ENCODE measurements around the gene POLE2.

POLE2 gene

DNA sequence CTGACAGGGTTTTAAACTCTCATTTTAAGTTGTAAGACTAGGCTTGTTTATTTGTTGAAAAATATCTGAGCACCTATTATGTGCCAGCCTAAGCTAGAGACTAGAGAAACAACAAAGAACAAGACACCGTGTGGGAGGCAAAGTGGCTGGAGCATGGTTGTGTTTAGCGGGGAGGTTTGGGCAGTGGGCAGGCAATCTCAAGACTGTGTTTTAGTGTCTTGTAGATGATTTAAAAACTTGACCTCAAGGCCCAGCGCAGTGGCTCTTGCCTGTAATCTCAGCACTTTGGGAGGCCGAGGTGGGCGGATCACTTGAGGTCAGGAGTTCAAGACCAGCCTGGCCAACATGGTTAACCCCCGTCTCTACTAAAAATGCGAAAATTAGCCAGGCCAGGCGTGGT is 75.3 kb downstream of the POLE2 start:
- no peaks in the 10 kb centered on the region for H3K27me3 ChIP-seq (replicated peaks; ENCODE audit: control insufficient read depth, insufficient read depth, low read length)
- H3K9ac ChIP-seq (ENCODE audit: low read length): no peak overlapping the region
- no peaks in the 10 kb centered on the region for H3K9me3 ChIP-seq (ENCODE audit: control insufficient read depth, low read length)
- no peak overlapping the region for H3K4me3 ChIP-seq (ENCODE audit: low read length)
- peaks cover 11% of the 10 kb centered on the region for H3K4me1 ChIP-seq (ENCODE audit: control insufficient read depth, insufficient read depth, low read length)
- no peak for DNase-seq (ENCODE audit: low read depth)
- H3K36me3 ChIP-seq (ENCODE audit: control insufficient read depth, insufficient read depth, low read length, severe bottlenecking): peaks cover 8% of the 10 kb centered on the region

GRCh38 chr14:49612251-49612650 is 75.8 kb downstream of the POLE2 start:
- no peak for DNase-seq (ENCODE audit: low read depth)
- H3K27me3 ChIP-seq (replicated peaks; ENCODE audit: control insufficient read depth, insufficient read depth, low read length): no peaks in the 10 kb centered on the region
- peaks cover 4% of the 10 kb centered on the region for H3K36me3 ChIP-seq (ENCODE audit: control insufficient read depth, insufficient read depth, low read length, severe bottlenecking)
- H3K4me1 ChIP-seq (ENCODE audit: control insufficient read depth, insufficient read depth, low read length): peaks cover 6% of the 10 kb centered on the region
- no peak overlapping the region for H3K9ac ChIP-seq (ENCODE audit: low read length)
- no peaks in the 10 kb centered on the region for H3K9me3 ChIP-seq (ENCODE audit: control insufficient read depth, low read length)
- H3K4me3 ChIP-seq (ENCODE audit: low read length): no peak overlapping the region

- Histone ChIP-seq H3K36me3 (ENCODE audit: control insufficient read depth, insufficient read depth, low read length, severe bottlenecking) (peaks cover 14% of the 10 kb centered on the region), H3K9me3 (ENCODE audit: control insufficient read depth, low read length) (no peaks in the 10 kb centered on the region), H3K27me3 (replicated peaks; ENCODE audit: control insufficient read depth, insufficient read depth, low read length) (no peaks in the 10 kb centered on the region), H3K9ac (ENCODE audit: low read length) (no peak overlapping the region), H3K4me1 (ENCODE audit: control insufficient read depth, insufficient read depth, low read length) (no peaks in the 10 kb centered on the region), H3K4me3 (ENCODE audit: low read length) (no peak overlapping the region)
- no peak for DNase-seq (ENCODE audit: low read depth)
These were observed 80.4 kb downstream of the POLE2 start for GRCh38 chr14:49607583-49607982.

DNA sequence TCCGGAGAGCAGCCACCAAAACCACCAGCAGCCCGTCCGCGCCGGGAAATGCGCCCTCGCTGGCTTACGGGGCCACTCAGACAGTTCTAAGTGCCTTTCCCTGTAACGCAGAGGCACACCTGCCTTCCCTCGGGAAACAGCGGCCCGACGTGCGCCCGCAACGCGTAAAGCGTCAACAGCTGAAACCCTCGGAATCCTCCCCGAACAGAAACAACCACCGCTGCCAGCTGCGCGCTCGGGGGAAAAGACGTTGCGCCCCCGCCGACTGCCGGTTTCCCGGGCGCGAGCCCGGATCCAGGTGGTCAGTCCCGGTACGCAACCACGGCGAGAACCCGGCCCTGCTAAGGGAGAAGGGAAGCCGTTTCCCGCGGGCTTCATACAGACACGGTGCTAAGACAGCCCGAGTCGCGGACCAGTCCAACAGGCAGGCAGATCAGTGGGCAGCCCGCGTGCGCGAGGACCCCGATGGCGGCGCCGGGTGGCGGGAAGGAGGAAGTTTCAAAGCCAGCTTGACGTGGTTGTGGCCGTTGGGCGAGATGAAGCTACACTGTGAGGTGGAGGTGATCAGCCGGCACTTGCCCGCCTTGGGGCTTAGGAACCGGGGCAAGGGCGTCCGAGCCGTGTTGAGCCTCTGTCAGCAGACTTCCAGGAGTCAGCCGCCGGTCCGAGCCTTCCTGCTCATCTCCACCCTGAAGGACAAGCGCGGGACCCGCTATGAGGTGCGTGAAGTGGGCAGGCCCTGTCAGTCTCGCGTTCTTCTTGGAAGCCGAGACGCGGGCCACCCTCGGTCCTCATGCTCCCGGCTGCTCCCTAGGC is 89.3 kb downstream of the POLE2 start, which contains the start of gene LRR1:
TSS of gene LRR1 (plus strand) at position 456 of the 816 bp plus-strand sequence. CDS start at position 537, 81 bp downstream.
- peaks cover 22% of the 10 kb centered on the region for H3K4me1 ChIP-seq (ENCODE audit: control insufficient read depth, insufficient read depth, low read length)
- peak within 1 kb of the TSS; percentile 98 for H3K4me3 ChIP-seq (ENCODE audit: low read length)
- DNase-seq (ENCODE audit: low read depth): peak; percentile 87
- peak within 1 kb of the TSS; percentile 98 for H3K9ac ChIP-seq (ENCODE audit: low read length)
- H3K36me3 ChIP-seq (ENCODE audit: control insufficient read depth, insufficient read depth, low read length, severe bottlenecking): peaks cover 4% of the 10 kb centered on the region
- no peaks in the 10 kb centered on the region for H3K27me3 ChIP-seq (replicated peaks; ENCODE audit: control insufficient read depth, insufficient read depth, low read length)
- H3K9me3 ChIP-seq (ENCODE audit: control insufficient read depth, low read length): no peaks in the 10 kb centered on the region

DNA sequence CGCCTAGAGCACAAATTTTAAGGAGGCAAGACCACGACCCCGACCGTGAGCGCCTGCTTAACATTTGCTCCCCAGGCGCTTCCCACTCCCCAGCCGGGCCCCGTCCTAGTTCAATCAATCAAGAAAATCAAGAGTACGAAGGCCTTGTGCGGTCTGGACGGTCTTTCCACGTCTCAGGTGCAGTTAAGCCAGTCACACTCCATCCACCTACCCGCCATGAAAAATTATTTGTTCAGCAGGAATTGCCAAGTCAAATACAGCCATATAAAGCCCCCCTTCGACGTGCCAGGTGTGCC is 89.9 kb downstream of the POLE2 start:
- Histone ChIP-seq H3K36me3 (ENCODE audit: control insufficient read depth, insufficient read depth, low read length, severe bottlenecking) (peaks cover 2% of the 10 kb centered on the region), H3K27me3 (replicated peaks; ENCODE audit: control insufficient read depth, insufficient read depth, low read length) (no peaks in the 10 kb centered on the region), H3K4me1 (ENCODE audit: control insufficient read depth, insufficient read depth, low read length) (peaks cover 22% of the 10 kb centered on the region), H3K4me3 (ENCODE audit: low read length) (peak overlapping the region; percentile 98), H3K9me3 (ENCODE audit: control insufficient read depth, low read length) (no peaks in the 10 kb centered on the region), H3K9ac (ENCODE audit: low read length) (peak overlapping the region; percentile 98)
- peak; percentile 55 for DNase-seq (ENCODE audit: low read depth)

DNA sequence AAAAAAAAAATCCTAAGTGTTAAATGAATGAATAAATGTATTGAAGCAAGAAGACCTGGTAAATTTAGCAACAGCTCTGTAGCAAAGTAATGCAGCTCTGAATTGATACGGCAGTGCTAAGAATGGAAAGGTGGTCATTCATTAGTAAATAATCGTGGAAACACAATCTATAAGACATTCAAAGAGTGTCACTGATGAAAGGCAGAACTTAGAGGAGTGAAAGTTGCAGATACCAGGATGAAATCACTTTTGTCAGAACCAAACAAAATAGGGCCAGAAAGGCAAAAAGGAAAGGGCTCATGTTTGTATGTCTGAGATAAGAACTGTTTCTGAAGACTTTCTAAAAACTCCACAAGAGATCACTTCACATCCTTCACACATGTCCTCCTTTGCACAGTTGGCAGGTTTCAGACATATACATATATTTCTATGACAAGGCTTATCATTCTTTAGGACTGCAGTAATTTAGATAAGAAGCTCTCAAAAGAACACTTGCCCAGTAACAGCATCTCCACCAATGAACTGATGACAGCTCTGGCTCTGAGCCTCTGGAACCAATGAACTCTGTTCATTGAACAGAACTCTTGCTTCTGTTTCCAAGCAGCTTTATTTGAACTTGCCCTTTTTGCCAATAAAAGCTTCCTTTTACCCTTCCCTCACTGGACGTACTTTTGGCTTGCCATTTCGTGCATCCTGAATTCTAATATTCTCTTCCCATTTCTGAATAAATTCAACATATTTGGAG is 93.5 kb downstream of the POLE2 start:
- Histone ChIP-seq H3K27me3 (replicated peaks; ENCODE audit: control insufficient read depth, insufficient read depth, low read length) (no peaks in the 10 kb centered on the region), H3K36me3 (ENCODE audit: control insufficient read depth, insufficient read depth, low read length, severe bottlenecking) (no peaks in the 10 kb centered on the region), H3K9me3 (ENCODE audit: control insufficient read depth, low read length) (no peaks in the 10 kb centered on the region), H3K4me1 (ENCODE audit: control insufficient read depth, insufficient read depth, low read length) (peaks cover 22% of the 10 kb centered on the region), H3K9ac (ENCODE audit: low read length) (peak overlapping the region; percentile 53), H3K4me3 (ENCODE audit: low read length) (peak overlapping the region; percentile 55)
- peak; percentile 62 for DNase-seq (ENCODE audit: low read depth)
